Activated CD8-positive, alpha-beta T cell treated with anti-CD3 and anti-CD28 coated beads for 36 hours (primary cell): ENCODE results near the gene PACRG. TPM values are rescaled to one million over a fixed set of nuclear protein-coding genes. Genes with fewer than 3 reads are reported as not detected.

Experiments
- ATAC-seq: fragments of 200-7000 bp; cut with Tn5 transposase; one replicate; pipeline ENCODE4 v1.10.0; 2021; ENCODE audit warnings: mild to moderate bottlenecking, moderate library complexity
- CTCF ChIA-PET: fragments of 350-600 bp; sonication (Branson Sonifier 250); formaldehyde crosslinking; loops from one replicate; lab custom pipeline; 2021; ENCODE audit warnings: antibody characterized with exemption; lab: Charles Lee
- POLR2A ChIA-PET: fragments of 350-600 bp; sonication (Branson Sonifier 250); formaldehyde crosslinking; loops from one replicate; lab custom pipeline; 2021; ENCODE audit warnings: antibody characterized with exemption; lab: Charles Lee
- DNase-seq: peaks from one replicate; pipeline ENCODE4 v3.0.0-alpha.2; 2020
- H3K27ac Mint-ChIP-seq: one replicate; pipeline ENCODE4 v1.8.0; 2021; ENCODE audit warnings: mild to moderate bottlenecking, mixed read lengths
- H3K27me3 Mint-ChIP-seq: one replicate; pipeline ENCODE4 v1.8.0; 2021; ENCODE audit warnings: mixed read lengths
- H3K36me3 Mint-ChIP-seq: one replicate; pipeline ENCODE4 v1.8.0; 2021; ENCODE audit warnings: low read depth, mixed read lengths
- H3K4me1 Mint-ChIP-seq: one replicate; pipeline ENCODE4 v1.8.0; 2021; ENCODE audit warnings: low read depth, mixed read lengths
- H3K4me3 Mint-ChIP-seq: one replicate; pipeline ENCODE4 v1.8.0; 2021; ENCODE audit warnings: mild to moderate bottlenecking, moderate library complexity, mixed read lengths
- H3K9me3 Mint-ChIP-seq: one replicate; pipeline ENCODE4 v1.8.0; 2021; ENCODE audit warnings: mixed read lengths
- intact Hi-C: fragments of 100-400 bp; cut with micrococcal nuclease; formaldehyde crosslinking; loops from one replicate; pipeline ENCODE4 v1.10.0; 2022
- total RNA-seq, 2 experiments: library from RNA; stranded (reverse); gene quantifications; one replicate each; pipeline ENCODE4 v1.2.3, GENCODE V29; 2021
- TF ChIP-seq, protein P1 (sequence below): fragments of 200-600 bp; IDR thresholded peaks from one replicate; pipeline ENCODE4 v1.8.0; 2022; ENCODE audit warnings: antibody characterized with exemption, mild to moderate bottlenecking

The PACRG gene
- total RNA-seq, 2 experiments from 2014 or later = not detected

DNA sequence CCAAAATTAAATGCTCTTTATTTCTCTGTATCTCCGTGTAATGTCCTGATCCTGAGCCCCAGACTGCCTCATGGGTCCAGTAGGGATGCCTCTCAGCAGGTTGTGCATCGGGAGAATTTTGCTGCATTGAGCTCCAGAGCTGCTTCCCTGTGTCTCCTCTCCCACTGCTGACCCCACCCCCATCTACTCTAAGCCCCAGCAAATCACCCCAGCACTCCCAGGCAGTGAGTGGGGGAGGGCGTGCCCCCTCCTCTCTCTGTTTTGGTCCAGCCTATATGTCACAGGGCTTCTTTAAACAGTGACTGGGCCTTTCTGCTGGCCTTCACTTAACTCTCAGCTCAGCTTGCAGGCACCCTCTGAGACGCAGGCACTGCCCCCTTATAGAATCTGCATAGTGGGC, 458.0 kb downstream of the PACRG start:
- intact Hi-C loops = no loop called here
- H3K4me3 Mint-ChIP-seq = no peak overlapping the region
- no peak for ATAC-seq
- TF ChIP-seq, protein P1, sequence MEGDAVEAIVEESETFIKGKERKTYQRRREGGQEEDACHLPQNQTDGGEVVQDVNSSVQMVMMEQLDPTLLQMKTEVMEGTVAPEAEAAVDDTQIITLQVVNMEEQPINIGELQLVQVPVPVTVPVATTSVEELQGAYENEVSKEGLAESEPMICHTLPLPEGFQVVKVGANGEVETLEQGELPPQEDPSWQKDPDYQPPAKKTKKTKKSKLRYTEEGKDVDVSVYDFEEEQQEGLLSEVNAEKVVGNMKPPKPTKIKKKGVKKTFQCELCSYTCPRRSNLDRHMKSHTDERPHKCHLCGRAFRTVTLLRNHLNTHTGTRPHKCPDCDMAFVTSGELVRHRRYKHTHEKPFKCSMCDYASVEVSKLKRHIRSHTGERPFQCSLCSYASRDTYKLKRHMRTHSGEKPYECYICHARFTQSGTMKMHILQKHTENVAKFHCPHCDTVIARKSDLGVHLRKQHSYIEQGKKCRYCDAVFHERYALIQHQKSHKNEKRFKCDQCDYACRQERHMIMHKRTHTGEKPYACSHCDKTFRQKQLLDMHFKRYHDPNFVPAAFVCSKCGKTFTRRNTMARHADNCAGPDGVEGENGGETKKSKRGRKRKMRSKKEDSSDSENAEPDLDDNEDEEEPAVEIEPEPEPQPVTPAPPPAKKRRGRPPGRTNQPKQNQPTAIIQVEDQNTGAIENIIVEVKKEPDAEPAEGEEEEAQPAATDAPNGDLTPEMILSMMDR = no peak
- H3K4me1 Mint-ChIP-seq = no peaks in the 10 kb centered on the region
- H3K27ac Mint-ChIP-seq = no peak overlapping the region
- no peaks in the 10 kb centered on the region for H3K27me3 Mint-ChIP-seq
- H3K36me3 Mint-ChIP-seq = no peaks in the 10 kb centered on the region
- no peaks in the 10 kb centered on the region for H3K9me3 Mint-ChIP-seq
- POLR2A ChIA-PET = no interaction called here
- CTCF ChIA-PET = no interaction called here
- DNase-seq = no peak

DNA sequence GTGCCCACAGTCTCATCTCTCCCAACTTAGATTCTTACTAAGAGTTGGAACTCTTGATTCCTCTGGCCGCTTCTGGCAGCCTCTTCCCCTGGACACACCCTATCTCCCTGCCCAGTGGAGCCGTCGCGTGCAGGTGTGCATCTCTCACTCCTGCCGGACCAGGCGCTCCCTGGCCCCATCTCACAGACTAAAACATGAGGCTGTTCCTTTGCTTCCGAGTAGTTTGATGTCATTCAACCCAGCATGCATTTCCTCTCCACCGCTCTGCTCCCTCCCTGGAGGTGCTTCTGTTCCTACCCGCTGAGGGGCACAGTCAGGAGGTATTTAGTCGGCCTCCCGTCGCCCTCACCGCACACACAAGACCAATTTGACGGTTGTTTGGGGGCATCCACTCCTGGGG, 458.8 kb downstream of the PACRG start:
- no peak overlapping the region for H3K27ac Mint-ChIP-seq
- no peaks in the 10 kb centered on the region for H3K36me3 Mint-ChIP-seq
- ATAC-seq (no peak), DNase-seq (no peak)
- no peak overlapping the region for H3K4me3 Mint-ChIP-seq
- H3K4me1 Mint-ChIP-seq = no peaks in the 10 kb centered on the region
- intact Hi-C loops = no loop called here
- ChIA-PET POLR2A (no interaction called here), CTCF (no interaction called here)
- TF ChIP-seq, protein P1 = no peak
- peaks cover 2% of the 10 kb centered on the region for H3K27me3 Mint-ChIP-seq
- H3K9me3 Mint-ChIP-seq = no peaks in the 10 kb centered on the region

DNA sequence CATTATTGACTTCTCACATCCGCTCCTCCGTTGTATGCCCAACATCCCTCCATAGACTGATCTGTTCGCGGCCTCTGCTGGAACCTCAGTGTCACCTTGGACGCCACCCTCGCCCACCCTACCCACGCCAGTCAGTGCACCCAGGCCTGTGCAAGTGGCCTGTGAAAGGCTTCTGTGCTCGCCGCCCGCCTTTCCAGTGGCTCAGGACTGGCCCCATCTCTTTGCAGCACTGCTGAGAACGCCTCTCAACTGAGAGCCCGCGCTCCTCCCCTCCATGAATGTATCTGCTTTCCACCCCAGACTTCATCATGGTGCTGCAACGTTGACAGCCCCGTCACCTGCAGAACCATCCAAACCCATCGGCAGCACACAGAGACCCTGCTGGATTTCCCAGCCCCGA, 459.4 kb downstream of the PACRG start:
- ATAC-seq (no peak), DNase-seq (no peak)
- no peak overlapping the region for H3K27ac Mint-ChIP-seq
- H3K27me3 Mint-ChIP-seq = peaks cover 2% of the 10 kb centered on the region
- ChIA-PET POLR2A (no interaction called here), CTCF (interaction anchor here (1.3 kb wide), 1 partner anchor 16 kb away, joined by 3 read pairs; no protein-coding TSS in a partner anchor)
- no peaks in the 10 kb centered on the region for H3K36me3 Mint-ChIP-seq
- no peaks in the 10 kb centered on the region for H3K4me1 Mint-ChIP-seq
- H3K9me3 Mint-ChIP-seq = no peaks in the 10 kb centered on the region
- intact Hi-C loops = no loop called here
- no peak overlapping the region for H3K4me3 Mint-ChIP-seq
- TF ChIP-seq, protein P1 = no peak

DNA sequence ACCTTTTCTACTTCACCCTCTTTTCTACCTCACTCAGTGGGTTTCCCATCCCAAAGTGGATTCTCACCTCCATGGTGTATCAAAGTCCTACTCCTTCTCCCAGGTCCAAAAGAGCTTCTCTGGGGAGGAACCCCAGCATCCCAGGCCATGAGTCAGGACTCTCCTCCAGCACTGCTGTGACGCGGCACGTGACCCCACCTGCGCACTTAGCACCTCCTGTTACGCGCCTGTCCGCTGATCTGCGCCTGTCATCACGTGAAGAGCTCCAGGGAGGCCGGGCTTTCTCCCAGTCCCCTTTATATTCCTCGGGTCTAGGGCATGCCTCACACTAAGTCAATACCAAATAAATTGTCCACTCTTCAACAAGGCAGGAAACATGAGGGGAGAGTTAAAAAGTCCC, 459.8 kb downstream of the PACRG start:
- Mint-ChIP-seq H3K27me3 (peaks cover 2% of the 10 kb centered on the region), H3K9me3 (no peaks in the 10 kb centered on the region), H3K27ac (no peak overlapping the region), H3K36me3 (no peaks in the 10 kb centered on the region), H3K4me3 (no peak overlapping the region), H3K4me1 (no peaks in the 10 kb centered on the region)
- ATAC-seq = no peak
- TF ChIP-seq, protein P1 = no peak
- ChIA-PET POLR2A (no interaction called here), CTCF (interaction anchor here (1.3 kb wide), 1 partner anchor 17 kb away, joined by 3 read pairs; no protein-coding TSS in a partner anchor)
- intact Hi-C loops = no loop called here
- DNase-seq = no peak

DNA sequence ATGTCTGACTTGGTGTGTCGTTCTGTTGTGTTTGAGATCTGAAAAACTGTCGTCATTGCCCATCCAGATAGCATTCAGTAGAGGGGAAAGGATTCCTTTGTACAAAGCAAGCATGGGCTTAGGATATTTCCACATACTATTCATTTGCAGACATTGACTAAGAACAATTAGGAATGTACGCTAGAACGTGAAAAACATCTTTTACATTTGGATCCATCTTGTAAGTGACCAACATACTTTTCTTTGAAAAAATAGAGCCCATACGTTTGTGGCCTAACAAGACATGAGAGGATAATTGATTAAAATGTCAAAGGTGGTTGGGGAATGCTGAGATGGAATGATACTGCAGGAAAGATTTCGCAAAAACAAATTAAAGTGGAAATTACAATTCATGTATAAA, 461.0 kb downstream of the PACRG start:
- Mint-ChIP-seq H3K27me3 (peaks cover 2% of the 10 kb centered on the region), H3K4me3 (no peak overlapping the region), H3K27ac (no peak overlapping the region), H3K9me3 (no peaks in the 10 kb centered on the region), H3K4me1 (no peaks in the 10 kb centered on the region), H3K36me3 (no peaks in the 10 kb centered on the region)
- ChIA-PET POLR2A (no interaction called here), CTCF (interaction anchor here (1.3 kb wide), 1 partner anchor 18 kb away, joined by 3 read pairs; no protein-coding TSS in a partner anchor)
- intact Hi-C loops = no loop called here
- DNase-seq (no peak), ATAC-seq (no peak)
- TF ChIP-seq, protein P1 = no peak
